Astrocyte of the cerebellum (primary cell): ENCODE measurements around the gene USP2.

Experiments used
- DNase-seq: peaks from one replicate; pipeline ENCODE4 v3.0.0-alpha.2; 2011; ENCODE audit warnings: low read depth
- H3K4me3 ChIP-seq: 2 replicates; pipeline ENCODE4 v1.5.1; 2011; ENCODE audit warnings: mild to moderate bottlenecking, low read depth, low read length, moderate library complexity
- in situ Hi-C: cut with HindIII; loops from 2 replicates; pipeline ENCODE4 v1.10.0; 2017; ENCODE audit warnings: low sequenced_read_pairs
- TF ChIP-seq, protein P1 (sequence below): IDR thresholded peaks from 2 replicates; pipeline ENCODE4 v1.5.1; 2012; ENCODE audit warnings: low read length, low read depth, moderate library complexity, mild to moderate bottlenecking; ENCODE audit errors: missing control alignments

USP2 gene

DNA sequence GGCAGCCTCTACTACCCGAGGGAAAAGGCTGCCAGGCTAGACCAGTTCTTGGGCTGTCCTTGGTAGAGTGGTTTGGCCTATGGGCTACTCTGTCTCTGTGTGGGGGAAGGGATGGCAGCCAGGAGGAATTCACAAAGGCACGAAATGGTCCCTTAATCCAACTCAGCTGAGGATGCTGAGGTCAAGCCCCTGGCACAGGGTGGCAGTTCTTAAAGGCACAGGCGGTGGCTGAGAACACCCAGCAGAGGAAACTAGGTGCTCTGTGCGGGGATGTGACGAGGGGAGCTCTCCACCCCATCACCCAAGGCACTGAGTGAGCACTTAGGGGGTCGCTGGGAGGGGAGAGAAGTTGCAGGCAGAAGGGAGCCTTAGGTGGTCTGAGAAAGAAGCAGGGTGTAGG, 34.9 kb downstream of the USP2 start, which contains the start of gene MFRP:
Gene MFRP (minus strand): TSS at position 101 of the 400 bp plus-strand sequence. CDS start 192 bp downstream, outside the sequence.
- in situ Hi-C loops: no loop called here
- H3K4me3 ChIP-seq: no peak within 1 kb of the TSS
- TF ChIP-seq, protein P1, sequence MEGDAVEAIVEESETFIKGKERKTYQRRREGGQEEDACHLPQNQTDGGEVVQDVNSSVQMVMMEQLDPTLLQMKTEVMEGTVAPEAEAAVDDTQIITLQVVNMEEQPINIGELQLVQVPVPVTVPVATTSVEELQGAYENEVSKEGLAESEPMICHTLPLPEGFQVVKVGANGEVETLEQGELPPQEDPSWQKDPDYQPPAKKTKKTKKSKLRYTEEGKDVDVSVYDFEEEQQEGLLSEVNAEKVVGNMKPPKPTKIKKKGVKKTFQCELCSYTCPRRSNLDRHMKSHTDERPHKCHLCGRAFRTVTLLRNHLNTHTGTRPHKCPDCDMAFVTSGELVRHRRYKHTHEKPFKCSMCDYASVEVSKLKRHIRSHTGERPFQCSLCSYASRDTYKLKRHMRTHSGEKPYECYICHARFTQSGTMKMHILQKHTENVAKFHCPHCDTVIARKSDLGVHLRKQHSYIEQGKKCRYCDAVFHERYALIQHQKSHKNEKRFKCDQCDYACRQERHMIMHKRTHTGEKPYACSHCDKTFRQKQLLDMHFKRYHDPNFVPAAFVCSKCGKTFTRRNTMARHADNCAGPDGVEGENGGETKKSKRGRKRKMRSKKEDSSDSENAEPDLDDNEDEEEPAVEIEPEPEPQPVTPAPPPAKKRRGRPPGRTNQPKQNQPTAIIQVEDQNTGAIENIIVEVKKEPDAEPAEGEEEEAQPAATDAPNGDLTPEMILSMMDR: no peak
- no peak for DNase-seq

DNA sequence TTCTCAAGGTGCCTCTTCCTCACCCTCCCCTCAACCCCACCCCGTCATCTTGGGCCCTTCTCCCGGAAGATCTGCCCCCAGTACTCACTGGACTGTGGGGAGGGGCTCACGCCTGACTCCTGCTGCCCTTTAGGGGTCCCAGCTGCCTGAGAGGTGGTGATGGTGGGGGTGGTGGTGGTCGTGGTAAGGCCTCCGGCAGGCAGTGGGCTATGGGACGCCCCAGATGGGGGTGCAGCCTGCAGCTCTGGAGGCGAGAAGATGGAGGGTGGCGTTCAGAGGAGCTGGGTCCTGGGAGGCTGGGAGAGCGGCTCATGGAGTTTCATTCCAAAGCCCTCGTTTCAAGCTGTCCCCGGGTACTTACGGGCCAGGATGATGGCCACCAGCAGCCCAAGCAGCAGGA, 35.8 kb downstream of the USP2 start:
- TF ChIP-seq, protein P1: no peak
- DNase-seq: no peak
- H3K4me3 ChIP-seq: no peak overlapping the region
- in situ Hi-C loops: no loop called here

DNA sequence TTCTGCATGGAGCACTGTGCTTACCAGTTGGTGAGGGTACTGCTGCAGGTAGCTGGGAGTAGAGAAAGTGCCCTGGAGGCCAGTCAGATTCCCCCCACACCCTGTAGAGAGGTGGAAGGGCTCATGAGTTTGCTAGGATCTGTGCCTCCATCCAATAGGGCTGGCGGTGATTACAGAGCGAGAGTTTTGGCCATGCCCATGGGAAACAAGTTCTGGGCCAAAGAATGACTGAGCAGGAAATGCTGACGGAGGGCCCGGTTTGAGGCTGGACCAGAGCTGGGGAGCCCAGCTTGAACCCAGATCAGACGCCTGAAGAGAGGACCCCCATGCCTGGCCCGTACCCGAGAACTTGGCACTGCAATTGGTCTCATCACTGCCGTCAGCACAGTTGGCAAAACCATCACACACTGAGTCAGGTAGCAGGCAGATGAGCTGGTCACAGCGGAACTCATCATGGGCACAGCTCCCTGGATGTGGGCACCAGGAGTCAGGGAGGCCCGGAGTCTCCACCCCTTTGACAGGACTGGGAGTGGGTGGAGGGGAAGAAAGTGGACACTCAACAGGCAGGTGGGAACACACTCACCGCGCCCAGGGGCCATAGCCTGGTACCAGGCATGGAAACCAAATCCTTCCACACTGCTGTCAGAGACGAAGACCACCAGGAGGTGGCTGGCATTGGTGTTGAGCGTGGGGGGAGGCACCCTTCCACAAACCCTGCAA, 37.0 kb downstream of the USP2 start:
- no peak overlapping the region for H3K4me3 ChIP-seq
- in situ Hi-C loops: no loop called here
- TF ChIP-seq, protein P1: no peak
- DNase-seq: no peak

DNA sequence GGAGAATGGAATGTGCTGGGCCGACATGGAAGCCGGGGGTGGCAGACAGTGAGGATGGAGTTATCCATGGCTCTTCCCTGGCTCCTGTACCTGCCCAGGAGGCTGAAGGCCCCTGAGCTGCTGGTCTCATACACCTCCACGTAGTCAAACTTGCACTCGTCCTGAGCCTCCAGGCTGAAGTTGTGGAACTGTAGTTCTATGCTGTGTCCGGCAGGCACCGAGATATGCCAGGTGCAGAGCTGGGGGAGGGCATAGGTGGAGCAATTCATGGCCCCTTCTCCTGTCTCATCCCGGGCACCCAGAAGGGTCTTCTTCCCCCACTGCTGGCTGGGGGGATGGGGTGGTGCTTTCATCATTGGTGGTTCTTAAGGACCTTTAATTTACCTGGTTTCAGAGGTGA, 37.8 kb downstream of the USP2 start:
- TF ChIP-seq, protein P1: no peak
- in situ Hi-C loops: no loop called here
- H3K4me3 ChIP-seq: no peak overlapping the region
- no peak for DNase-seq

DNA sequence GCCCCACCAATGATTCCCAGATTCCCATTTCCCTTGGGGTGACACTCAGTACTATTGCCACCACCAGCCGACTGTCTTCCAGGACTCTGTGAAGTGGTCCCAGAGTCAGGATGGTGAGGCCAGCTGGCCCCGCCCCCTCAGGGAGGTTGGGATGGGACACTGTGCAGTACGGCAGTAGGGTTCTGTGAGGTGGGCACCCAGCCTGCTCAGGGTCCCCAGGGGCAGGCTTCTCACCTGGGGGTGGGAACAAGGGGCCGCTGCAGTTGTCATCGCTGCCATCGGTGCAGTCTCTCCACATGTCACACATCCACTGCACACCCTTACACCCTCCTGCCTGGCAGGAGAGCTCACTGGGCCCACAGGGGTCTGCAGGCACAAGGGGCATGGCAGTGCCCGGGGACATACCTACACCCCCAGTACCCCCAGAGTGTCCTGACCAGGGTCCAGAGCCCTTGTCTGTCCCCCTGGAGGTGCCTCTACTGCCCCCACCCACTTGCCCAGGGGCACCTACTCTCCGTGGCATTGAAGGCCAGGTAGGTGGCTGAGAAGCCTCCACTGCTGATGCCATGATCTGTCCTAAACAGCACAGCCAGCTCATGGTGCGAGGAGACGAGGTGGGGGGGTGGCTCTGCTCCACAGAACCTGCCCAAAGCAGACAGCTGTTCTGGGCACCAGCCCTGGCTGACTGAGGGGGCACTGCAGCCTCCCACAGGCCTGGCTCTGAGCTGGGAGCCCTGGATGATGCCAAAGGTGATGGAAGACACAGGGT, 38.9 kb downstream of the USP2 start:
- TF ChIP-seq, protein P1: no peak
- in situ Hi-C loops: no loop called here
- H3K4me3 ChIP-seq: no peak overlapping the region
- DNase-seq: no peak

DNA sequence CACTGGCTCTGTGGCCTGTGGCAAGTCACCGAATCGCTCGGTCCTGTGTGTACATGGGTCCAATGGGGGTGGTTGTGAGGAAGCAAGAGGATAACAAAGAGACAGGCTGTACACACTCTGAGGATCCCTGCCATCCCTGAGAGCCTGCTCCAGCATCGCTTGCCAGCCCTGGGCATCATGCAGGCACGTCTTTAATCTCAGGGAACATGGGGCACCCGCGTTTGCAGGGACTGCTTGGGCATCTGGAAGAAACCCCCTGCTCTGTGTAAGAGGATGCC, 39.5 kb downstream of the USP2 start:
- no peak for DNase-seq
- H3K4me3 ChIP-seq: no peak overlapping the region
- TF ChIP-seq, protein P1: no peak
- in situ Hi-C loops: no loop called here
